Stimulated activated CD8-positive, alpha-beta memory T cell treated with anti-CD3 and anti-CD28 coated beads, Interleukin-4, amount 100 ng/mL, for 48 hours (primary cell): ENCODE measurements around the gene CMIP.

Experiments
- DNase-seq: peaks from one replicate; pipeline ENCODE4 v3.0.0-alpha.2; 2020

Gene CMIP

GRCh38 chr16:81708266-81709015, 263.8 kb downstream of the CMIP start:
- no peak for DNase-seq

DNA sequence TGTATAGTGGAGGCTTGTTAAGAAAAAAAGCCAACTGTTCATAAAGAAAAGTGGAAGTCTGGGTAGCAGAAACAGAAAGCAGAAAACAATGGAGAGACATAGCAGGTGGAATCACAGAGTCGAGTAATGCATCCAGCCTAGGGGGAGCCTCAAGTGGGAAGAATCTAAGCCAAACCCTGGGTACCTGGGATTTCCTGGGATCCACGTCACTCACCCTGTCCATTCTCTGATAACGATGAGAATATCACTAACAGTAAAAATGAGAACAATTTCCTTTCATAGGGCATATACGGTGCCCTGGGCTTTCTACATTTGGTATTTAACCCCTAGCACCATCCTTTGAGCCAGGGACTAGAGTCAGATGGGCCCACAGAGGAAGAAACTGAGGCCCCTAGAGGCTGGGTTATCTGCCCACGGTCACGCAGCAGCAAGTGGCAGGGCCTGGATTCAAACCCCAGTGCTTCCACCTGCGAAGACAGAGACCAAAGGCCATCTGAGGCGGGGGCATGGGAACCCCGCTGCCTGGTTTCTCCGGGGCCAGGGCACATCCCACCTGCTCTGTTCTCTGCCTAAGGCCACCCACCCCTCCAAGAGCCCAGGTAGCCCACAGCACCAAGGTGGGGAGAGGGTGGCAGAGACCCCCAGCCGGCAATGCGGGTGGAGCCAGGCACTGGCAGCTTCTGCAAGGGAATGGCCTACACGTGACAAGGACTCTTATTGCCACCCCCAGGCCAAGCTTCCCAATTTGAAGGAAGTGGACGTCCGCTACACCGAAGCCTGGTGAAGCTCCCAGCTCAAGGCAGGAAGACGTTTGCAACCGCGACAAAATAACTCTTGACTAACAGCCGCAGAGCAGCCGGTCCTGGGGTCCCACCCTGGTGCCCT, 264.6 kb downstream of the CMIP start:
- no peak for DNase-seq

DNA sequence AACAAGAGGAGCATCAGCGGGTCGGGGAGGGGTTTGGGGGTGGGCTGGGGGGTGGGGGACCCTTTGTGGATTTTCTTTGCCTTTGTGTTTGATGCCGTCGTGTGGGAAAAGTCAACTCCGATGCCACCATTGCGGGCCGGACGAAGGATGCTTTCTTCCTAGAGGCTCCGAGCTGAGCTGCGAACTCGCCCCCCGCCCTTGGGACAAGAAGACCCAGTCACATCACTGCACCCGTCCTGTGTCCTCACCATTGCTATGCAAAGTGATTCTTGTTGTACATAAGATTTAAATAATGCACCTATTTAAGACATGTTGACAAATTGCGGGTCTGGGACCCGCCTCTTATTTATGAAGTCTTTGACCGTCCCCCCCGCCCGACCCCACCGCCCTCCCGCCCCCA, 265.4 kb downstream of the CMIP start:
- no peak for DNase-seq

DNA sequence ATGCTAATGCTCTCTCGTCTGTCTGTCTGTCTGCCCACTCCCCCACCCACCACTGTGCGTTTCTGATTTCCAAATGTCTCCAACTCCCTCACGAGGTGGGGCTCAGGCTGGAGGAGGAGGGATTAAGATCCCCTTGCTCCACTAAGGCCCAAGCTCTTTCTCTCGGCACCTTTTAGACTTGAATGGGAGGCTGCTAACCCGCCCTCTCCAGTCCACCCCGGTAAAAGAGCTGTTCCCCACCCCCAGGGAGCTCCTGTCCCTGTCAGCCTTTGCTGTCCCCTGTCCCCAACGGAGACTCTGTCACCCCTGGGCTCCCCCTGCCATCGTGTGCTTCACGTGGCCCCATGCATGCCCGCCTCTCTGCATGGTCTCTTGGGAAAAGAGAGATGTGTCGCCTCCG, 266.0 kb downstream of the CMIP start:
- DNase-seq: no peak

DNA sequence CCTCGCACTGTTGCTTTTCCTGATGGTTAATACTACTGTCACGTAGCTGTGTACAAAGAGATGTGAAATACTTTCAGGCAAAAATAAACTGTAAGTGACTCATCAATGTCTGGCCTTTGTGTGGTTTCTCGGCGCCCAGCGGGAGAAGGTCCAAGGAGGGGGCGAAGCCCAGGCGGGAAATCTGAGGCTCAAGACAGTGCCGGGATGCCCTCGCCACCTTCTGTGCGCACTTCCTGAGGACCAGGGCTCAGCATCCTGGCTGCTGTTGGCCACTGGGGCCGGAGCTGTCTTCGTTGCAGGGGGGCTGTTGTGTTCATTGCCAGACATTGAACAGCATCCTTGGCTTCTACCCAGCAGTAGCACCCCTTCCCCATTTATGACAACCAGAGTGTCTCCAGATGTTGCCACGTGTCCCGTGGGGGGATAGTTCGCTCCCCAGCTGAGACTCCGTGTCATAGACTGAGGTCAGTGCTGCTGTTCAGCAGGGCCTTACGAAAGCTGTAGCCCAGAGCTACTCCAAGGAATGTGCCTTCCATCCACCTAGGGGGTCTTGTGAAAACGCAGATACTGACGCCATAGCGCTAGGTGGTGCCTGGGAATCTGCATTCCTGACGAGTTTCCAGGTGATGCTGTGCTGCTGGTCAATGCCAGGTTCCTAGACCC, 267.2 kb downstream of the CMIP start:
- DNase-seq: no peak

- no peak for DNase-seq
Observed at GRCh38 chr16:81712681-81713080, 268.1 kb downstream of the CMIP start.

DNA sequence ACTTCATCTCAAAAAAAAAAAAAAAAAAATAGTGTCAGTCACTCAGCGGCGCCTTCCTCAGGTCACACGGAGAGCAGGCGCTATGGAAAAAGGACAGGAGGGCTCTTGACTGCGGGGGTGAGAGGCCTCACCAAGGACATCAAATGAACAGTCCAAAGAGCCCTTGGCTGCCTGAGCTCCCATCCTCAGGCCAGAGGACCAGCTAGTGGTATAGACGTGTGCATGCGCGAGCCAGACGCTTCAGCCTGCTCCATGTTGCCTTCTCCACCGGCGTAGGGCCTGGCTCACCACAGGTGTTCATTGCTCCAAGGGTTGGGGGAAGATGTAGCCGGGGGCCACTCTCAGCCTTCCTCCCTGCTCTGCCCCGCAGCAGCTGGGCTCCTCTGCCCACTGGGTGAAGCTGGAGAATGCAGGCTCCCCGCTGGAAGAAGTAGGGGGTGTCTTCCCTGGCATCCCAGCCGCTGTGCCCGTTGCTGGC, 268.7 kb downstream of the CMIP start:
- no peak for DNase-seq

DNA sequence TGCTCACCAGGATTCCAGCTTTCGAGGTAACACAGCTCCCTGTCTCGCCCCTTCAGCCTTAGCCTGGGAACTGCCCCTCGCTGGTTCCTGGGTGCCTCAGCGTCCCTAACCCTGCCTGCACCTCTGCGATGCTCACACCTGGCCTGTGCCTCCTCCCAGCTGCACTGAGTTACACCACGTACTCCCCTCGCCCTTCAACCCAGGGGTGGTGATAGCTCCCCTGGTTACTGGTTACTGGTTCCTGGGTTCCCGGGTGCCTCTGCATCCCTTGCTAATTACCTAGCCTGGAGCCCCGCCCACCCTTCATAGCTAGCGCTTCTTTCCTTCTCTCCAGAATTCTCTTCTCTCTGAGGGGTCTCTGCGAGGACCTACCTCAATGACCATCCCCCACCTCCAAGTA, 269.2 kb downstream of the CMIP start:
- no peak for DNase-seq

DNA sequence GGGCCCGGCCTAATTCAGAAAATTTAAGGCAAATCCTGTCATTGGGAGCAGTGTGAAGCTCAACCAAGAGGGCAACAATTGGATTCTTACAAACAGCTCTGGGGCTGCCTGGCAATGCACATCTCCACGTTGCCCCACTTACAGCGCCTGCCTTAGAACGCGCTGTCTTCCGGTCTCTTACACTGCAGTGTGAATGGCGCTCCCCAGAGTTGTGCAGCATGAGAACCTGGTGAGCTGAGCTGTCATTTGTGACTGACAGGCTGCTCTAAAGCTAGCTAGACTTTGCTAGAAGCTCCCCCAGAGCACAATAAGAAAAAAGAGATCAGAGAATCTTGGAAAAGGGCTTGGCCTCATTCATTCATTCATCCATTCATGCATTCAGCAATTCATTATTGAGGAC, 270.0 kb downstream of the CMIP start:
- no peak for DNase-seq

- no peak for DNase-seq
Observed at GRCh38 chr16:81715358-81716196, 271.0 kb downstream of the CMIP start.

- peak; percentile 56 for DNase-seq
Observed at GRCh38 chr16:81716478-81717225, 272.0 kb downstream of the CMIP start.

DNA sequence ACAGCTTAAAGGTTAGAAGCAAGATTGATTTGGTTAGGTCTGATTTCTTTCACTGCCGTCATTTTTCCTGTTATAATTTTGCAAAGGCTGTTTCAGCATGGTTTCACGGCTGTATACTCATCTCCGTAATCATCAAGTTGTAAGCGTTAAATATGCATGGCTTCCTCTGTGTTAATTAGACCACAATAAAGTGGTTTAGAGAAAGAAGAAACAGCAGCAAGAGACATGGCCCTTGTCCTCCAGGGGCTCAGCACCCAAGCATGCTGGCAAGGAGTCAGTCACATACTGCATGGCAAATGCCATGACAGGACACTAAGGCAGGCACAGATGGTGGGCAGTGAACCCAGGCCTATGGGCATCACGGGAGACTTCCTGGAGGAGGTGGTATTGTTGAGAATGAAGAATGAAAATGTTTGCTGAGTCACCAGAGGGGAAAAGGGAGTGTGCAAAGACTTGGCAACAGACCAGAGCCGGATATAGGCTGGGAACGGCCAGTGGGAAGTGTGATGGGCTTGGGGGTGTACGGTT, 273.1 kb downstream of the CMIP start:
- DNase-seq: no peak

DNA sequence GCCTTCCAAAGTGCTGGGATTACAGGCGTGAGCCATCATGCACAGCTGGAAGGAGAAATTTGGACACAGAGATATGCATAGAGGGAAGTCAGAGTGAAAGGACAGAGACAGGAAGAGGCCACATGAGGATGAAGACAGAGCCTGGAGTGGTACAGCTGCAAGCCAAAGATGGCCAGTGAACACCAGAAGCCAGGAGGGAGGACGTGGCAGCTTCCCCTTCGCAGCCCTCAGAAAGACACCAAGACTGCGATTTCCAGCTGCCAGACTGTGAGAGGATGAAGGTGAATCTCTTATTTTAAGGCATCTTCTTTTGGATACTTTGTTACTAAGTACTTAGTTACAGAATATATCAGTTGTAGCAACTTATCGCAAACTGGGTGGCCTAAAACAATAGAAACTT, 274.0 kb downstream of the CMIP start:
- no peak for DNase-seq

DNA sequence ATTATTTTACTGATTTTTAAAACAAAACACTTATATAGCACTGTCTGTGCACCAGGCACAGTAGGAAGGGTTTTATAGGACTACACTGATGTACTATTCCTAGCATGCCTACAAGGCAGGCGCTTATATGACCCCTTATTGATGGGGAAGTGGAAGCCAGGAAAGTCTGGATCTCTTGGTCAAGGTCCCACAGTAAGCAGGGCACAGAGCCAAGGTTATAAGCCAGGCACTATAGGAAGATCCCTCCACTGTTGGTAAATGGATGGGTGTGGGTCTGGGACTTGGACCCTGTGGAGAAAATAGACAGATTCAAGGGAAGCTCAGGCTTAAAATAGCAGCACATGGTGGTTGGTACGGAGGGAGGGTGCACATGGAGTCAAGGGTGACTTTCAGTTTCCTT, 275.4 kb downstream of the CMIP start:
- DNase-seq: no peak

- no peak for DNase-seq
Observed at GRCh38 chr16:81720973-81721906, 276.6 kb downstream of the CMIP start.

- DNase-seq: no peak
Observed at GRCh38 chr16:81723098-81723723, 278.6 kb downstream of the CMIP start.

DNA sequence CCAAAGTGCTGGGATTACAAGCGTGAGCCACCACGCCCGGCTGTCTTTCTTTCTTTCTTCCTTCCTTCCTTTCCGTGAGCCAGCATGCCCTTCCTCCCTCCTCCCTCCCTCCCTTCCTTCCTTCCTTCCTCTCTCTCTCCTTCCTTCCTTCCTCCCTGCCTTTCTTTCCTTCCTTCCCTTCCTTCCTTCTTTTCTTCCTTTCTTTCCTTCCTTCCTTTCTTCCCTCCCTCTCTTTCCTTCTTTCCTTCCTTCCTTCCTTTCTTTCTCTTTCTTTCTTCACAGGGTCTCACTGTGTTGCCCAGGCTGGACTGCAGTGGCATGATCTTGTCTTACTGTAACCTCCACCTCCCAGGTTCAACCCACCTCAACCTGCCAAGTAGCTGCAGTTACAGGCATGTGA, 283.8 kb downstream of the CMIP start:
- DNase-seq: no peak

DNA sequence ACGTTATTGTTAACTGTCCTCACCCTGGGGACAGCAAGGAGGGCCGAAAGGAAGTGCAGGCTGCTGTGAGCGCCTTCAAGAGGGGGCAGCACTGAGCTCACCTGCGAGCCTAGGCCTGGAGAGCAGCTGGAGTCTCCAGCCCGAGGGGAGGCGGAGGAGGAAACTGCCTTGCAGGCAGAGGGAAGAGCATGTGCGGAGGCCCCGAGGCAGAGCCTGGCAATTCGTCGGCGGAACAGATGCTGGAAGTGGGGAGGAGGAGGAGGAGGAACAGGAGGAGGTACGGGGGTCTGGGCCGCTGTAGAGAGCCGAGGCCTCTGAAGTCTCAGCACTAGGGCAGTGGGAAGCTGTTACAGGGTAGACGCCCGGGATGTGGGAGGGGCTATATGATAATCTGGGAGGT, 284.8 kb downstream of the CMIP start:
- peak; percentile 42 for DNase-seq

GRCh38 chr16:81730090-81731051, 285.8 kb downstream of the CMIP start:
- DNase-seq: peak; percentile 75
